ENCODE measurements around the gene SKI. TPM values are rescaled to one million over a fixed set of nuclear protein-coding genes. Genes with fewer than 3 reads are reported as not detected.

The SKI gene
- total and polyA plus RNA-seq, 2 experiments from 2014 or later, result 9.3 to 66.8 TPM

GRCh38 chr1:2197707-2198165 is 30.4 kb upstream of the SKI start:
- peaks cover 12% of the 10 kb centered on the region; the same call in 1 of the 2 replicates for H3K4me1 ChIP-seq (ENCODE audit: insufficient read depth)
- no peak overlapping the region for H3K27ac ChIP-seq (ENCODE audit: low read depth)
- H3K4me2 ChIP-seq, result no peak overlapping the region
- H4K20me1 ChIP-seq (replicated peaks; ENCODE audit: insufficient read depth), result no peaks in the 10 kb centered on the region
- Mint-ChIP-seq H3K9me3 (no peaks in the 10 kb centered on the region), H3K36me3 (ENCODE audit: low read depth) (peaks cover 2% of the 10 kb centered on the region; the same call in 2 of the 3 replicates), H3K4me1 (peaks cover 8% of the 10 kb centered on the region; the same call in 2 of the 3 replicates), H3K27ac (no peak overlapping the region), H3K4me3 (no peak overlapping the region), H3K27me3 (ENCODE audit: insufficient read depth, low read depth, poor library complexity) (peaks cover 10% of the 10 kb centered on the region)
- H3K4me3 ChIP-seq, result no peak overlapping the region
- TF ChIP-seq CTCF (conservative IDR thresholded peaks at IDR 0.05; ENCODE audit: low read depth in 2 of 2), result no peak
- TF ChIP-seq STAT1 (IDR thresholded peaks at IDR 0.05; ENCODE audit: unreplicated experiment), result no peak
- TF ChIP-seq EZH2phosphoT487 (IDR thresholded peaks at IDR 0.05; ENCODE audit: unreplicated experiment), result no peak
- no peak for TF ChIP-seq POLR2AphosphoS5 (IDR thresholded peaks at IDR 0.05; ENCODE audit: low read depth)
- no peak for TF ChIP-seq NANOG (IDR thresholded peaks at IDR 0.05; ENCODE audit: borderline replicate concordance)
- TF ChIP-seq REST (IDR thresholded peaks at IDR 0.05; ENCODE audit: unreplicated experiment), result no peak
- no peak for TF ChIP-seq CREB1 (CRISPR knock-in tag; IDR thresholded peaks at IDR 0.05; ENCODE audit: low read depth)
- no peak for TF ChIP-seq ZNF331 (CRISPR knock-in tag; IDR thresholded peaks at IDR 0.05; ENCODE audit: low read depth)
- no peak for TF ChIP-seq ETS1 (IDR thresholded peaks at IDR 0.05)
- no peak for DNase-seq (ENCODE audit: low spot score)
- peaks cover 6% of the 10 kb centered on the region for H3K79me2 ChIP-seq (replicated peaks; ENCODE audit: insufficient read depth)
- no peaks in the 10 kb centered on the region for H3K36me3 ChIP-seq (ENCODE audit: insufficient read depth)
- H3K9me2 ChIP-seq (ENCODE audit: insufficient read depth), result no peaks in the 10 kb centered on the region
- 0 out of 2 replicates have a peak, but pooled peaks cover 4% of the 10 kb centered on the region for H3F3A ChIP-seq (replicated peaks; ENCODE audit: low read depth)
- no peak for ATAC-seq
- H2AFZ ChIP-seq, result no peak overlapping the region
- H3K27me3 ChIP-seq (ENCODE audit: insufficient read depth), result no peaks in the 10 kb centered on the region

GRCh38 chr1:2198571-2198970 is 29.5 kb upstream of the SKI start:
- H2AFZ ChIP-seq, result no peak overlapping the region
- no peak overlapping the region for H3K4me3 Mint-ChIP-seq
- H3K4me1 Mint-ChIP-seq, result peaks cover 6% of the 10 kb centered on the region; the same call in 2 of the 3 replicates
- no peak overlapping the region for H3K27ac ChIP-seq (ENCODE audit: low read depth)
- H3K4me1 ChIP-seq (ENCODE audit: insufficient read depth), result peaks cover 5% of the 10 kb centered on the region; the same call in 1 of the 2 replicates
- no peaks in the 10 kb centered on the region for H3K9me2 ChIP-seq (ENCODE audit: insufficient read depth)
- peaks cover 10% of the 10 kb centered on the region for H3K27me3 Mint-ChIP-seq (ENCODE audit: insufficient read depth, low read depth, poor library complexity)
- no peak overlapping the region for H3K4me2 ChIP-seq
- no peaks in the 10 kb centered on the region for H3K27me3 ChIP-seq (ENCODE audit: insufficient read depth)
- no peaks in the 10 kb centered on the region; the same call in 1 of the 2 replicates for H3K79me2 ChIP-seq (replicated peaks; ENCODE audit: insufficient read depth)
- DNase-seq (ENCODE audit: low spot score) (no peak), ATAC-seq (no peak)
- H3K27ac Mint-ChIP-seq, result no peak overlapping the region
- H3F3A ChIP-seq (replicated peaks; ENCODE audit: low read depth), result peaks cover 3% of the 10 kb centered on the region; the same call in 1 of the 2 replicates
- H3K4me3 ChIP-seq, result no peak overlapping the region
- TF ChIP-seq ETS1 (IDR thresholded peaks at IDR 0.05) (no peak), JUNB (IDR thresholded peaks at IDR 0.05; ENCODE audit: unreplicated experiment) (no peak), REST (IDR thresholded peaks at IDR 0.05; ENCODE audit: unreplicated experiment) (no peak), POLR2AphosphoS5 (IDR thresholded peaks at IDR 0.05; ENCODE audit: low read depth) (no peak), CREB1 (CRISPR knock-in tag; IDR thresholded peaks at IDR 0.05; ENCODE audit: low read depth) (no peak), ZNF331 (CRISPR knock-in tag; IDR thresholded peaks at IDR 0.05; ENCODE audit: low read depth) (no peak)
- no peaks in the 10 kb centered on the region for H3K36me3 ChIP-seq (ENCODE audit: insufficient read depth)
- no peaks in the 10 kb centered on the region for H3K36me3 Mint-ChIP-seq (ENCODE audit: low read depth)
- H3K9me3 Mint-ChIP-seq, result no peaks in the 10 kb centered on the region
- H4K20me1 ChIP-seq (replicated peaks; ENCODE audit: insufficient read depth), result no peaks in the 10 kb centered on the region

Measured in GM23338 (cell line).